Adrenal gland (tissue), 12 donors: ENCODE data around the gene NAALADL2. TPM values are rescaled to one million over a fixed set of nuclear protein-coding genes. Genes with fewer than 3 reads are reported as not detected.

ENCODE experiments used
- DNase-seq, 7 donors: peaks; one replicate each; pipeline ENCODE4 v3.0.0-alpha.2; 2019 to 2020
- H3K27ac ChIP-seq, 5 donors: fragments of 200-600 bp; sonication (generic) in 4 of 5; 1 replicate in 3 of 5; 2 replicates in 2 of 5; pipeline versions ENCODE4 v1.5.1 to v1.8.0; 2016 to 2020; ENCODE audit warnings: mild to moderate bottlenecking in 1 of 5
- H3K27me3 ChIP-seq: fragments of 200-600 bp; 2 replicates; pipeline ENCODE4 v1.8.0; 2021
- H3K36me3 ChIP-seq, 2 donors: fragments of 200-600 bp; replicated peaks in 1 of 2; 1 replicate in 1 of 2; 2 replicates in 1 of 2; pipeline versions ENCODE4 v1.5.1 to v1.8.0; 2018 to 2022
- H3K4me1 ChIP-seq, 2 donors: fragments of 200-600 bp; replicated peaks in 1 of 2; 1 replicate in 1 of 2; 2 replicates in 1 of 2; pipeline versions ENCODE4 v1.5.1 to v1.8.0; 2018 to 2021
- H3K4me3 ChIP-seq, 4 donors: fragments of 200-600 bp; sonication (generic) in 3 of 4; one replicate each; pipeline ENCODE4 v1.5.1; 2016 to 2018
- H3K9me3 ChIP-seq, 3 donors: fragments of 200-600 bp; sonication (generic) in 1 of 3; replicated peaks in 1 of 3; 1 replicate in 2 of 3; 2 replicates in 1 of 3; pipeline versions ENCODE4 v1.5.1 to v1.8.0; 2016 to 2021
- CTCF ChIP-seq, 6 experiments: fragments of 450-650 bp in 4 of 6; fragments of 200-600 bp in 2 of 6; sonication (generic) in 1 of 6; IDR thresholded peaks; 1 replicate in 5 of 6; 2 replicates in 1 of 6; pipeline versions ENCODE4 v1.5.1 to v1.8.0; 2016 to 2021; ENCODE audit warnings: antibody characterized with exemption in 6 of 6, mild to moderate bottlenecking in 2 of 6, moderate library complexity in 1 of 6
- POLR2A ChIP-seq, 2 donors: fragments of 450-650 bp; IDR thresholded peaks; one replicate each; pipeline ENCODE4 v1.6.1; 2017; ENCODE audit warnings: antibody characterized with exemption in 2 of 2, mild to moderate bottlenecking in 2 of 2, moderate library complexity in 1 of 2
- WGBS, 4 donors: extraction: QIAGEN DNeasy Blood & Tissue Kit in 2 of 4; methylation state at CpG; one replicate each; pipeline versions ENCODE4 v1.1.5 to v1.1.7; 2013 to 2017; 5-methylcytosine and 5-hydroxymethylcytosine counted together
- intact Hi-C, 2 donors: fragments of 100-400 bp; cut with DNase I; formaldehyde crosslinking; loops; one replicate each; pipeline versions ENCODE4 v1.14.1 to v1.15.0; 2022 to 2023
- polyA plus RNA-seq, 3 donors: library from polyadenylated mRNA; stranded (reverse); fragments of 200-250 nt in 2 of 3; fragments of 350-450 nt in 1 of 3; fragmentation: Illumina TruSeq in 1 of 3; extraction: RNeasy Lipid Tissue Mini Kit (QIAGEN cat#74804) in 1 of 3; gene quantifications; one replicate each; pipeline ENCODE4 v1.2.3, GENCODE V29; 2013 to 2014
- total RNA-seq, 9 donors: library from RNA; depleted of rRNA in 4 of 9; stranded (reverse); fragments of >200 nt in 4 of 9; fragments of 120-200 nt in 1 of 9; fragmentation: NEBNext Ultra II Directional in 1 of 9; extraction: Animal tissue kit (Norgen Biotek cat#: 25700) in 1 of 9; gene quantifications; one replicate each; pipeline versions ENCODE4 v1.1.0 to v1.2.4, GENCODE V29; 2013 to 2023
- donor health status: healthy with polysubstance abuse.
- donor health status: Bipolar disorder and iron deficiency.
- donor health status: DM: yes; HTN: yes; CAD: no.
- donor health status: DM: no; HTN: no; CAD: no.
- donor health status: DM: no; HTN: no; CAD: no.
- donor health status: DM: yes; HTN: yes; CAD: no.

NAALADL2 gene
- total and polyA plus RNA-seq, 12 donors: 0.24 to 7.8 (median 4.8) TPM

- H3K9me3 ChIP-seq: no peaks in the 10 kb centered on the region
- no peaks in the 10 kb centered on the region for H3K36me3 ChIP-seq
- no peak for TF ChIP-seq POLR2A (IDR thresholded peaks at IDR 0.05)
- TF ChIP-seq CTCF (IDR thresholded peaks at IDR 0.05): no peak
- no peak for DNase-seq
- peaks cover 0 to 4% of the 10 kb centered on the region in 2 donors for H3K4me1 ChIP-seq
- no peaks in the 10 kb centered on the region for H3K27me3 ChIP-seq
- WGBS, 4 donors: 75 to 88% (median 81%) methylated on average over 2 of the region's 2 CpGs
- H3K27ac ChIP-seq: no peak overlapping the region
- intact Hi-C loops: no loop called here
- no peak overlapping the region for H3K4me3 ChIP-seq
These were observed 248.1 kb downstream of the NAALADL2 start for GRCh38 chr3:175107231-175107630.

- intact Hi-C loops: no loop called here
- TF ChIP-seq POLR2A (IDR thresholded peaks at IDR 0.05) (no peak), CTCF (IDR thresholded peaks at IDR 0.05) (no peak)
- no peak overlapping the region for H3K27ac ChIP-seq
- H3K4me3 ChIP-seq: no peak overlapping the region
- H3K27me3 ChIP-seq: no peaks in the 10 kb centered on the region
- no peaks in the 10 kb centered on the region for H3K36me3 ChIP-seq
- peaks cover 0 to 4% of the 10 kb centered on the region in 2 donors for H3K4me1 ChIP-seq
- DNase-seq: no peak
- no peaks in the 10 kb centered on the region for H3K9me3 ChIP-seq
These were observed 248.9 kb downstream of the NAALADL2 start for GRCh38 chr3:175107995-175108394.

- H3K4me3 ChIP-seq: no peak overlapping the region
- no peaks in the 10 kb centered on the region for H3K36me3 ChIP-seq
- no peaks in the 10 kb centered on the region for H3K27me3 ChIP-seq
- TF ChIP-seq POLR2A (IDR thresholded peaks at IDR 0.05) (no peak), CTCF (IDR thresholded peaks at IDR 0.05) (no peak)
- WGBS, 4 donors: 38 to 84% (median 59%) methylated on average over 2 of the region's 2 CpGs
- H3K4me1 ChIP-seq: peaks cover 0 to 4% of the 10 kb centered on the region in 2 donors
- H3K9me3 ChIP-seq: no peaks in the 10 kb centered on the region
- intact Hi-C loops: no loop called here
- H3K27ac ChIP-seq: no peak overlapping the region
- no peak for DNase-seq
These were observed 249.5 kb downstream of the NAALADL2 start for GRCh38 chr3:175108613-175109151.

- TF ChIP-seq CTCF (IDR thresholded peaks at IDR 0.05) (no peak), POLR2A (IDR thresholded peaks at IDR 0.05) (no peak)
- Histone ChIP-seq H3K9me3 (no peaks in the 10 kb centered on the region), H3K27ac (no peak overlapping the region), H3K27me3 (no peaks in the 10 kb centered on the region), H3K36me3 (no peaks in the 10 kb centered on the region), H3K4me1 (peaks cover 0 to 4% of the 10 kb centered on the region in 2 donors), H3K4me3 (no peak overlapping the region)
- WGBS, 4 donors: 77 to 89% (median 88%) methylated on average over 2 of the region's 2 CpGs
- intact Hi-C loops: no loop called here
- DNase-seq: peak in 5 of 7 donors; percentile 20 to 50 (median 43)
These were observed 251.9 kb downstream of the NAALADL2 start for GRCh38 chr3:175111036-175111435.
